GM18907 (cell line): Measurements from ENCODE around the gene GYG1.
"Not testable (repeated sequence)": the region's sequence is repeated elsewhere in the genome, so short reads cannot be mapped to it uniquely, and the experiment has no call there.

Experiments used
- ATAC-seq: cut with Tn5 transposase; IDR thresholded peaks from one replicate; pipeline ENCODE4 v1.9.1; 2021; ENCODE audit warnings: mild to moderate bottlenecking, moderate library complexity; ENCODE audit not compliant: unreplicated experiment

GYG1 gene

GRCh38 chr3:148981273-148981672 lies 10.1 kb upstream of the GYG1 start:
- ATAC-seq = no peak

GRCh38 chr3:148987551-148987950 lies 3.8 kb upstream of the GYG1 start:
- ATAC-seq = not testable (repeated sequence)

- ATAC-seq = peak; percentile 48
Observed at GRCh38 chr3:148990236-148990635, 1.1 kb upstream of the GYG1 start.

GRCh38 chr3:148992027-148992634 lies 791 bp downstream of the GYG1 start:
- peak; percentile 34 for ATAC-seq

GRCh38 chr3:148992635-148993255 lies 1.4 kb downstream of the GYG1 start:
- no peak for ATAC-seq

- ATAC-seq = no peak
Observed at GRCh38 chr3:148997623-148998022, 6.3 kb downstream of the GYG1 start.

- no peak for ATAC-seq
Observed at GRCh38 chr3:148998297-148998696, 7.0 kb downstream of the GYG1 start.

- peak; percentile 41 for ATAC-seq
Observed at GRCh38 chr3:148998715-148999423, 7.5 kb downstream of the GYG1 start.

- ATAC-seq = peak; percentile 45
Observed at GRCh38 chr3:148999806-149000205, 8.5 kb downstream of the GYG1 start.

- no peak for ATAC-seq
Observed at GRCh38 chr3:149000206-149000745, 8.9 kb downstream of the GYG1 start.

GRCh38 chr3:149001727-149002126 lies 10.4 kb downstream of the GYG1 start:
- ATAC-seq = no peak

- peak; percentile 84 for ATAC-seq
Observed at GRCh38 chr3:149003653-149004305, 12.4 kb downstream of the GYG1 start.

GRCh38 chr3:149004622-149005021 lies 13.3 kb downstream of the GYG1 start:
- ATAC-seq = no peak

GRCh38 chr3:149005416-149005815 lies 14.1 kb downstream of the GYG1 start:
- ATAC-seq = no peak

GRCh38 chr3:149007567-149008257 lies 16.4 kb downstream of the GYG1 start:
- ATAC-seq = no peak

- ATAC-seq = peak; percentile 95
Observed at GRCh38 chr3:149009732-149010131, 18.4 kb downstream of the GYG1 start.

- ATAC-seq = no peak
Observed at GRCh38 chr3:149010504-149010951, 19.2 kb downstream of the GYG1 start.

- ATAC-seq = no peak
Observed at GRCh38 chr3:149010966-149011365, 19.6 kb downstream of the GYG1 start.

GRCh38 chr3:149011676-149012075 lies 20.3 kb downstream of the GYG1 start:
- ATAC-seq = no peak

GRCh38 chr3:149013726-149014125 lies 22.4 kb downstream of the GYG1 start:
- ATAC-seq = no peak

- no peak for ATAC-seq
Observed at GRCh38 chr3:149015393-149015792, 24.1 kb downstream of the GYG1 start.
